ELR (cell line): ENCODE measurements around the gene ARID5B.
"Not testable (repeated sequence)": the region's sequence is repeated elsewhere in the genome, so short reads cannot be mapped to it uniquely, and the experiment has no call there.

Experiments
- DNase-seq: peaks from one replicate; pipeline ENCODE4 v3.0.0-alpha.2; 2015; ENCODE audit warnings: low read depth

ARID5B gene, protein sequence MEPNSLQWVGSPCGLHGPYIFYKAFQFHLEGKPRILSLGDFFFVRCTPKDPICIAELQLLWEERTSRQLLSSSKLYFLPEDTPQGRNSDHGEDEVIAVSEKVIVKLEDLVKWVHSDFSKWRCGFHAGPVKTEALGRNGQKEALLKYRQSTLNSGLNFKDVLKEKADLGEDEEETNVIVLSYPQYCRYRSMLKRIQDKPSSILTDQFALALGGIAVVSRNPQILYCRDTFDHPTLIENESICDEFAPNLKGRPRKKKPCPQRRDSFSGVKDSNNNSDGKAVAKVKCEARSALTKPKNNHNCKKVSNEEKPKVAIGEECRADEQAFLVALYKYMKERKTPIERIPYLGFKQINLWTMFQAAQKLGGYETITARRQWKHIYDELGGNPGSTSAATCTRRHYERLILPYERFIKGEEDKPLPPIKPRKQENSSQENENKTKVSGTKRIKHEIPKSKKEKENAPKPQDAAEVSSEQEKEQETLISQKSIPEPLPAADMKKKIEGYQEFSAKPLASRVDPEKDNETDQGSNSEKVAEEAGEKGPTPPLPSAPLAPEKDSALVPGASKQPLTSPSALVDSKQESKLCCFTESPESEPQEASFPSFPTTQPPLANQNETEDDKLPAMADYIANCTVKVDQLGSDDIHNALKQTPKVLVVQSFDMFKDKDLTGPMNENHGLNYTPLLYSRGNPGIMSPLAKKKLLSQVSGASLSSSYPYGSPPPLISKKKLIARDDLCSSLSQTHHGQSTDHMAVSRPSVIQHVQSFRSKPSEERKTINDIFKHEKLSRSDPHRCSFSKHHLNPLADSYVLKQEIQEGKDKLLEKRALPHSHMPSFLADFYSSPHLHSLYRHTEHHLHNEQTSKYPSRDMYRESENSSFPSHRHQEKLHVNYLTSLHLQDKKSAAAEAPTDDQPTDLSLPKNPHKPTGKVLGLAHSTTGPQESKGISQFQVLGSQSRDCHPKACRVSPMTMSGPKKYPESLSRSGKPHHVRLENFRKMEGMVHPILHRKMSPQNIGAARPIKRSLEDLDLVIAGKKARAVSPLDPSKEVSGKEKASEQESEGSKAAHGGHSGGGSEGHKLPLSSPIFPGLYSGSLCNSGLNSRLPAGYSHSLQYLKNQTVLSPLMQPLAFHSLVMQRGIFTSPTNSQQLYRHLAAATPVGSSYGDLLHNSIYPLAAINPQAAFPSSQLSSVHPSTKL

DNA sequence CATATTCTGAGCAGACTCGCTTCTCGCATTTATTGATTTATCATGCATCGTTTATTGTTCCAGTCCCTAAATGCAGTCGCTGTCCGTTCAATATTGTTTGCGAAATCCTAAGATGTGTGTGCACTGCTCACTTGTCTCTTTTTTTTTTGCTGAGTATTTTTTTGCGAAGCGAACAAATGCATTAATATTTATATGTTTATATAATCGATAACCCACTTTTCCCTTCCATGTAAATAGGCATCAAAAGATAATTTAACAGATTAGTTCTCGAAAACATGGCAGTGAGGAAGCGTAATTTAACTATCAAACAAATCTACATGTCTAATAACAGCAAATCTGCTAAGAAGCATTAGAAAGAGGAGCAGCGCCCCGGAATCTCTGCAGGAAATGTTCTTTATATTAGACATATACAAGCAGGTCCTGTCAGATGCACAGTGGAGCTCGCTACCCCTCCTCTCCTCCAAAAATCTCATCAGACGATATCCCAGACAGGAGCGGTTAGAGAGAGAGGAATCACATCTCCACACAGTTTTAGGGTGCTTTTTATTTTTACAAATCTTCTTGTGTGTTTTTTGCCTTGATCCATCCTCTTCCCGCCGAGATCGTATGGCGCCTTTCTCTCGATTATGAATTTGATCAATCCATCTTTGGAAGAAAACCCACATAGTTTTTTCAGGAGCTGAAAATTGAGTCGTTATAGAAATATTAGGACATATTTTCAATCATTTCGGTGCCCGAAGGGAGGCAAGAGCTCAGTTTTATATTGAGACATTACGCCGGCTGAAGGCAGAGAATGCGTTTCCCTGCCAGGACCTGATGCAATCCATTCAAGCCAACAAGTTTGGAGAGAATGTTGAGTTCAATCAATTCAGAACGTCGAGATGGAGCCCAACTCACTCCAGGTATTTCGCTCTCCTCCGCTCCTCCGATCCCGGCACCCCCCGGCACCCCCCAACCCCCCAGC is at the start of gene ARID5B:
Gene ARID5B (plus strand): TSS at position 871 of the 964 bp plus-strand sequence. CDS start 11 bp downstream, at position 882.
- peak; percentile 85 for DNase-seq

DNA sequence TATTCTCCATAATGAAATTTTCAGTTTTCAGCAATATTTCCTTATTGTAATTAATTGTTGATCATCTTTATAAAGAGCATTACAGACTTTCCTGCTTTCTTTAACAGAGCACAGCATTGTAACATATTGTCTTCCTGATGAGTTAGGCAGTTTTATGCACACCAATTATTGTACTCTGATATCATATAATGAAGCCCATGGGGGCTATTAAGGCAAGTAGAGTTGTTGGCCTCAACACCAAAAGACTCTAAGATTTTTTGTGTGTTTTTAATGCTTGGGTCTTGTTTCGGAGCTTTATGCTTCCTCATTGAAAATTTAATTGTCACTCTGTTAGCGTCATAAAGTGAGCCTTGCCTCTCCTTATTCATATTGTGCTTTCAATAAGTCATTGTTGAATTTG is 49.2 kb upstream of the ARID5B start:
- no peak for DNase-seq

DNA sequence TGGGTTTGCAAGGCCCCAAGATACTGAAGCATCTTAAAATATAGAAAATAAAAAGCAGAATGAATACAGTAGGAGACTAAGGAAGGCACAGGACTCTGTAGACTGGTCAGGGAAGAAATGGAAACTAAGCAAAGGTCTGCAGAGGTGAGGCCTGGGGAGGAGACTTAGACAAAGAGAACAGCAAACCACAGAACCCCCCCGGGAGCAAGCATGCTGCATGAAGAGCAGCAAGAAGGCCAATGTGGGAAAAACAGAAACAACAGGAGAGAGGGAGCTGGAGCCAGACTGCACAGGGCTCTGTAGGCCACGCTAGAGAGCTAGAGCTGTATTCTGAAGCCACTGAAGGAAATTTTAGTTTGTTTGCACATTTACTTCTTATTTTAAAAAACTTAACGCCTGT is 45.7 kb upstream of the ARID5B start:
- no peak for DNase-seq

DNA sequence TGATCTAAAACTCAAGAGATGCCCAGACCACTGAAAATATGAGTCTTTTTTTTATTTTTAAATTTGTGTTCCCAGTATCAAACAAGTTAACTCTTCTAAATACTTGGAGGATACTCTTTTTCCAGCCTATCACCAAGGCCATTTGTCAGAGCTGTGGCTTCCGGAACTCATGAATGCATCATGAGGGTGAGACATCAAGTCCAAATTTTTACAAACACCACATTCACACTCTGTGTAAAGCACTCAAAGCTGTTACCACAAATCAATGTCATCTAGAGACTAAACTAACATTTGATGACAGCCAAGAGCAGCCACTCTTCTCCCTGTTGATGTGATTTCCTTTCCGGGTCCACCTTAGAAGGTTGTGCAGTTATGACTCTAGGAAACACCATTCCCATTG is 43.8 kb upstream of the ARID5B start:
- DNase-seq, result no peak

DNA sequence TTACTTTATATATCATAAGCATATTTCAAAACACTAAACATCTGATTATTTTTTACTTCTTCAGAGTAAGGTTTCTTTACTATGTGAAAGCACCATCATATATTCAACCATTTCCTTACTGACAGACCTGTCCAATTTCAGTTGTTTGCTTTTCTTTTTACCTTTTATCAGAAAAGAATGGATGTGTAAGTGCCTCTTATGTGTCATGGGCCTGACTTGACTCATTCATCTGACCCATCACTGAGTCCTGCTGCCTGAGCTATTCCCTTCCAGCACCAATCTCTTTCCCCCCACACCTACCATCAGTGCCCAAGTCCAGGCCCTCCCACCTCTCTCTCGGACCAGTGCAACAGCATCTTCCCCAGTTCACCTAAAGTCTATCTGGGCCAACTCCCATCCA is 41.7 kb upstream of the ARID5B start:
- peak; percentile 19 for DNase-seq

DNA sequence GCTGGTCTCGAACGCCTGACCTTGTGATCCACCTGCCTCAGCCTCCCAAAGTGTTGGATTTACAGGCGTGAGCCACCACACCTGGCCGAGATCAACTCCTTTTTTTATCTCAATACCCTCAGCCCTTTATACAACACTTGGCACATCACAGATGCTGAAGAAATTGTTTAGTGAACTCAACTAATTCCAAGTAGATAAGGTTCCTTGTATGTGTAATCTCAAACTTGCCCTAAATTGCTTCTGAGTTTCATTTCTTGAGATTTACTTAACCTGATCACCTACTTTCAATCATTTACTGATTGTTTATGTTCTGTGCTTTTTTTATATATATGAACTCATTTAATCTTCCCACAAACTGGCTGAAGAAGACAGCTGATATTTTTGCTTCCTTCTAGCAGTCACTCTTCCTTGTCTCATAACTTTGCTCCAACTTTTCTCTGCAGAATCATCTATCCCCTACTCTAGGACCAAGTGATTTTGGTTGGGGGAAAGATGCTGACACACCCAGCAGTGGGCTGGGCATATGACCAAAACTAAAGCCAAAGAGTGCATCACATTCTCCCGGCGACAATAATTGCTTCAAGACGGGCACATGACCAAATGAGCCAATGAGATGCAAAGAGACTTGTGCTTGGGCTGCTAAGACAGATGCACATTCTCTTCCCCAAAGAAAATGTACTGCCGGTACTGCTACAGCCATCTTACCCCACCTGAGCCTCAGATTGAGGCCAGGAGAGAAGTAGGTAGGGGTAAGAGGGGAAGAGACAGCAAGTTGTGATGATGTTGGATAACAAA is 40.3 kb upstream of the ARID5B start:
- no peak for DNase-seq

DNA sequence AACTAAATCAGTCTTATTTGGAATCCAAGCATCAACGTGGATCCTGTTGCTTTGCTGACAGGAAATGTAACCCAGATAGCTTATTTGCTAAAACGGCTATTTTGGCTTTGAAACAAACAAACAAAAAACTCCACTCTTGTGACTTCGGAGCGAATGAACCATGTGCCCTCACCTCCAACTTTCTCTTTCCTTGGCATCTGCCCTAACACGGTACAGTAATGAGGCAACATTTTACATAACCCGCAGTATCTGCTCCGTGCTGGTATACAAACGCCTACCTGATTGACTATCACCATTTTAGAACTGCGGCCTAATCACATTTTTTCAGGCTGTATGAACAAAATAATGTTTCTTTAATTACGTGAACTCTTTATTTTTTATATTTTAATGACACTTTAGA is 37.5 kb upstream of the ARID5B start:
- DNase-seq, result no peak

DNA sequence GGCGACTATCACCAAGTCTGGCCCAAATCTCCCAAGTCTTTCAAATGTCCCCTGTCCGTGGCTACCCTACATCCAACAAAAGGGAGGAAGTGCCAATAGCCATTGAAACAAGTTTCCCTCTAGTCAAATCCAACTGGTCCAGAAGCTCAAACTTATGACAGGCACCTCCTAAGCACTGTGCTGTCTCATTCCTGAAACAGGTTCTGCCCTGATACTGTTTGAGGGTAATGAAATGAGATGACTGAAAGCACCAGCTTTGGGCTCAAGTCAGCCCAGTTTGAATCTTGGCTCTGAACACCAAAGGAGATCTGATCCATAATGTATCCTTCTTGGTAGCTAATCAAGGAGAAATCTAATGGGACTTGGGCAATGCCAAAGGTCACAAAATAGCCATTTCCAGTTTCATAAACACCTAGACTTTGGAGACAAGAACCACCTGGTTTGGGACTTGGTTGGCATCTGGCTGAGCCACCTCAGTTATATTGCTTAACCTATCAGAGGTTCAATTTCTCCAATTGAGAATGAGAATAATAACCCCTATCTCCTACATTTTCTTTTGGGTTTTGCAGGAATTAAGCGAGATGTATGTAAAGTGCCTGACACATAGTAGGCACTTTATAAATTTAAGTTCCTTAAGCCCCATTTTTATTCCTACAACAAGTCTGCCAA is 34.7 kb upstream of the ARID5B start:
- no peak for DNase-seq

DNA sequence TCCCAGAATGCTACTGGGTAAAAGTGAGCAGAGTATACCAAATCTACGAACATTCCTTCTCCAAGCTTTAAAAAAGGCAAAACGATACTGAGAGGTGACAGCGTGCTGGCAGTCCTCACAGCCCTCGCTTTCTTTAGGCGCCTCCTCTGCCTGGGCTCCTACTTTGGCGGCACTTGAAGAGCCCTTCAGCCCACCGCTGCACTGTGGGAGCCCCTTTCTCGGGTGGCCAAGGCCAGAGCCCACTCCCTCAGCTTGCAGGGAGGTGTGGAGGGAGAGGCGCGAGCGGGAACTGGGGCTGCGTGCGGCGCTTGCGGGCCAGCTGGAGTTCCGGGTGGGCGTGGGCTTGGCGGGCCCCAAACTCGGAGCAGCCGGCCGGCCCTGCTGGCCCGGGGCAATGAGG is 34.1 kb upstream of the ARID5B start:
- not testable (repeated sequence) for DNase-seq

DNA sequence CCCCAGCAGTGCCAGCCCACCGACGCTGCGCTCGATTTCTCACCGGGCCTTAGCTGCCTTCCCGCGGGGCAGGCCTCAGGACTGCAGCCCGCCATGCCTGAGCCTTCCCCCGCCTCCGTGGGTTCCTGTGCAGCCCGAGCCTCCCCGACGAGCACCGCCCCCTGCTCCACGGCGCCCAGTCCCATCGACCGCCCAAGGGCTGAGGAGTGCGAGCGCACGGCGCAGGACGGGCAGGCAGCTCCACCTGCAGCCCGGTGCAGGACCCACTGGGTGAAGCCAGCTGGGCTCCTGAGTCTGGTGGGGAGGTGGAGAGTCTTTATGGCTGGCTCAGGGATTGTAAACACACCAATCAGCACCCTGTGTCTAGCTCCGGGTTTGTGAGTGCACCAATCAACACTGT is 33.7 kb upstream of the ARID5B start:
- DNase-seq, result not testable (repeated sequence)

DNA sequence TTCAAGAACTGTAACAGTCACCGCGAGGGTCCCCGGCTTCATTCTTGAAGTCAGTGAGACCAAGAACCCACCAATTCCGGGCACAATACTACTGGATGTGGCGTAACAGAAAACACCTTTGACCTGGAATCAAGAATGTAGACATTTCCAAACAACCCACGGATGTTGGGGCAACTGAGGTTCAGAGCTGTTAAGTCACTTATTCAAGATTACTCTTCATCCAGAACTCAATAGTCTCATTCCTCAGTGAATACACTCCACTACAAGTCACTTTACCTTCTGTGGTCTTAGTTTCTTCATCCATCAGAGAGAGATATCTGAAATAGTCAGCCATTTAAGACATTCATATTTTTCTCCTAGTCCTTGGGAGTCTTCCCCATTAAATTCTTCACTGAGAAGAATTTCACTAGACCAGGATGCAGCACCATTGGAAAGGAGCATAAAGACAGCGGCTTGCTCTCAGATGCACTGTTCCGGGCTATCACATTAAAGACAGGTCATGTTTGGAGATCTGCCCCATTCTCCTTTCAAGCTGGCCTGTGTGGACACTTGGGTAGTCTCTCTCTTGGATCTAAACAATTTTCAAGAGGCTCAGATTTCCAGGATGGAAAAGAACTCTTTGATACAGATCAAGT is 32.3 kb upstream of the ARID5B start:
- no peak for DNase-seq

DNA sequence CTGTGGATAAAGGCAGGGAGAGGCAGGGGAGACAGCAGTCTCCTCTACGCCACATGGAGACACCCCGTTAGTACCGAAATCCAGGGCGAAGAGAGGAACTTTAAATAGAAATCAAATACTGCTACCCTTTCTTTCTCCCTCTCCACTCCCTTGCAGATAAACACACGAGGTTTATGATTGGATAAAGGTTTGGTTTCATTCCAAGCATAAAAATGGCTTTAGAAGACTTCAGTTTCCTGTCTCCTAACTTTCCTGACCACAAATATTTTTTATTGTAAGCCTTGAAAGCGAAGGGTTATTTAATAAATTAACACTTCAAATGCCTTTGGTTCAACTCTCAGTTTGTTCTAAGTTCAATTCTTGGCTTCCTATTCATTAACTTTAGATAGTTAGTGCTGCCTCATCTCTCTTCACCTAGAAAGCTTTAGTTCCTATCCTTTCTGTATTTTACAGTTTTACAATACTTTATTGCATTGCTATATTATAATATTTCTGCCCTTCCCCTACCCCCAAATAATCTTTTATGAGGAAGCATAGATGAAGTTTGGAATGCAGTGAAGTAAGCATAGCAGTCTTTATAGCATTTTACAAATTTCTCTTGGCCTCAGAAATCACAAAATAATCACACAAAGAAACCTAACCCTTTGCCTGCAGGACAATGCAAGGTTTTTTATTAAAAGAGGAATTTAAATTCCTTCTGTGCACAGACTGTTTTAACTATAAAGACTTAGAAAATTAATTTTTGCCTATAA is 31.5 kb upstream of the ARID5B start:
- peak; percentile 53 for DNase-seq

DNA sequence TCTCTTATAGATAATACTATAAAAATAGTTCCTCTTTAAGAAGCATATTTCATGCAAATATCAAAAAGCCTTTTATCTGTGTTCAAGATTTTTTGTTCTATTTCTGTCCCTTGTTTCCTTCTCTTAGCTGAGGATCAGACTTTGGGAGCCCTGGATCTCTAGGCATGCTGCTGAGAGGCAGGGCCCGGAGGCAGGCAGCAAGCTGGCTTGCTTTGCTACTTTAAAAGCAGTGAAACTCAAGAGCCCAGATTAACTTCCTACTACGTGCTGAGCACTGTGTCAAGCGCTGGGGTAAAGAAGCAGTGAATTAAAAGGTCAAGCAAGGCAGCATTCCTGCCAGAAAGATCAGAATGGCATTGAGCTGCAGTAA is 31.0 kb upstream of the ARID5B start:
- no peak for DNase-seq

DNA sequence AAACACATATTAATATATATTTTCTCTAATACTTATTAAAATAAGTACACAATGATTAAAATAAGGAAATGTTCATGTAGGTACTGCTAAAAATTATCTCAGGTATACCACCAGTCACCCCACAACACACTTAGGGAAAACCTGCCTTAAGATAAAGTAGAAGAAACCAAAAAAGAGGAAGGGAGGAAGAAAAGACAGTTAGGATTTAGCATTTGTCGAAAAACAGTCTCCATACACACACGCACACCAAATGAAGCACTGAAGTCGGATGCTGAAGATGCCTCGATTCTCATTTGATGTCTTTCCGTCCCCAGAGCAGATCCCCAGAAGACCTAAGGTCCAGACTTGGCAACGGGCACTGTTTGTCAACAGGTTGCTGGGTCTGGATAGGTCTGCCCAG is 30.0 kb upstream of the ARID5B start:
- no peak for DNase-seq

DNA sequence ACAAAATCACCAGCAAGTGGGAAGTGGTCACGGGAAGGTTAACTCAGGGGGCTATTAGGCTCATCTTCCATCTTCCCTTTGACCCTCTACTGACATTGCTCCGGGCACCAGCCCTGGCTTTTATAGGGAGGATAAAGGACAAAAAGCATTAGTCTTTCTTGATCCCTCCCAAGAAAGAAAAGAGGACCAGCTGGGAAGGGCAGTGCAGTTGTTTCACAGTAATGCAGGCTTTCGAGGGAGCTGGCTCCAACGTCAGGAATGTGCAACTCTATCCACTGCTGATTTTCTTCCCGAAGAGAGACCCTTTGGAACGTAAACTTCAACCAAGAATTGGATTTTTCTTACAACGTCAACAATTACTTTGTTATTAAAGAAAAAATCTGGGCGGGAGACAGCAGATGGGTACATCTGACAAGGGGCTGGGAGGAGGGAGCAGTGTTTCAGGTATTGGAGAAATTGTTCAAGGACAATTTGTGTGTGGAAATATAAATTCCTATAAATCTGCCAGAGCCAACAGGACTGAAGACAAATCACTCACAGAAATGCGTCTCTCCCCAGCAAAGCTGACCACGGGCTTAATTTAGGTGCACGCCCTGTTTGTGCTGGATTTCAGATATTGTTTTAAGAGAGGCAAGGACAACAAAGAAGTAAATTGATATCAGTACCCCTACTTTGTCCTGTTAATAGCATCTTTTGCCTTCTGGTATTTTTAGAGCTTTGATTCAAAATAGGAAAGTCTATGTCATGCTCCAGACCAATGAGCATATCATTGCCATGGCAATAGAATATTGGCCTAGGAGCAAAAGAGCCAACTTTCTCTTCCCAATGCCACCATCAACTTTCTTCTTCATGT is 23.4 kb upstream of the ARID5B start:
- no peak for DNase-seq

DNA sequence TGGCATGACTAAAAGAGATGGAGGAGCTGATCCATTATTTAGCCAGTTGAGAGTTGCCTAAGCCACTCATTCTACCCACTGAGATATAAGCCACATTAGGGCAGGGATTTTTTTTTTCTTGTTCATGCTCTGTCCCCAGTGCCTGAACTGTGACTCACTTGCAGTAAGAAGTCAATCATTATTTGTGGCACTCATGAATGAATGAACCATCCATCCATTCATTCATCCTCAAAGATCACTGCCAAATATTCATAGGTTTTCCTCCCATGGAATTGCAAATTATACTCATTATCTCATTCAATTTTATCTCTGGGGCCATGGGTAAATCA is 22.8 kb upstream of the ARID5B start:
- no peak for DNase-seq

DNA sequence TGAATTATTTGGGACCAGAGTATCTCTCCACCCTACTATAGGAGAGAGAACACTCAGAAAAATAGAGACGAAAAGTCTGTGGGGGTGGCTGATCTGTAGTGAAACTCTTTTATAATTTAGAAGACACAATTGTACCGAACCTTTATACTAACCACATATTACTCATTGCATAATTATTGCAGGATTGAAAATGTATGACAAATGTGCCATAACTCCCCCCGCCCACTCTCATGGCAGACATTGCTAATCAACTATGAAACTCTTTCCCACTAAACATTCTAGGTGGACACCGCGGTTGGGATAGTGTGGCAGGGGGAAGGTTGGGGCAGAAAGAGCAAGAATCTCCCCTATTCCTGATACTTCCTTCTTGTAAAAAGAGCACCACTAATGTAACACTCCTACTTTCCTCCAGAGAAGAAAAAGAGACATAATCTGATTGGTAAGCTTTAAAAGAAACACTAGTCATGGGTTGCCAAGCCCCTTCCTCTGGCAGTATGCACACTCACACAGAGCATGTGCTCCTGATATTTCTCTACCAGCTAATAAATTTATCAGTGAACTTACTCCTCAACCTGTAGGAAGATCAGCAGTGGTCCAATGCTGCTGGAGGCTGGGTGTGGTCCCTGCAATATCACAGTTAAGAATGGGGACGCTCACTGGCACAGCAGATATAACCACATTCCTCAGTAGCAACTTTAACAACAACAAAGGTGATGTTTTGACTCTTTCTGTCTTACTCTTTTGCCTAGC is 18.7 kb upstream of the ARID5B start:
- DNase-seq, result peak; percentile 86
